HCT116 (cell line): ENCODE results near the gene FAIM2.

Source experiments
- CEBPB ChIP-seq: IDR thresholded peaks from 2 replicates; pipeline ENCODE4 v1.6.1; 2012; ENCODE audit warnings: low read depth
- POLR2A ChIP-seq: IDR thresholded peaks from 2 replicates; pipeline ENCODE4 v1.7.0; 2011; ENCODE audit warnings: borderline replicate concordance; ENCODE audit not compliant: insufficient read depth, insufficient read length; ENCODE audit errors: extremely low read depth
- POLR2AphosphoS5 ChIP-seq: IDR thresholded peaks from 2 replicates; pipeline ENCODE4 v1.6.1; 2011; ENCODE audit warnings: mild to moderate bottlenecking, low read depth, low read length, moderate library complexity
- SP1 ChIP-seq: IDR thresholded peaks from 2 replicates; pipeline ENCODE4 v1.6.1; 2012; ENCODE audit warnings: low read depth
- TCF7L2 ChIP-seq: IDR thresholded peaks from 2 replicates; pipeline ENCODE4 v1.7.0; 2011; ENCODE audit warnings: borderline replicate concordance, inconsistent platforms; ENCODE audit not compliant: insufficient read depth, insufficient read length; ENCODE audit errors: extremely low read depth
- TF ChIP-seq, protein P1 (sequence below): IDR thresholded peaks from 2 replicates; pipeline ENCODE4 v1.6.1; 2011; ENCODE audit warnings: mild to moderate bottlenecking, low read length, moderate library complexity; ENCODE audit not compliant: insufficient replicate concordance; ENCODE audit errors: extremely low read depth
- TF ChIP-seq, protein P2 (sequence below), 3 experiments: fragments of 200-600 bp in 1 of 3; sonication (generic) in 1 of 3; IDR thresholded peaks in 2 of 3; conservative IDR thresholded peaks in 1 of 3; 2 replicates each; pipeline ENCODE4 v1.5.1; 2012 to 2017; ENCODE audit warnings: low read depth in 2 of 3, low read length in 2 of 3, antibody characterized with exemption in 1 of 3, borderline replicate concordance in 1 of 3, control low read depth in 1 of 3, mild to moderate bottlenecking in 1 of 3, mixed read lengths in 1 of 3, mixed run types in 1 of 3, moderate library complexity in 1 of 3; ENCODE audit not compliant: insufficient read depth in 1 of 3
- TF ChIP-seq, protein P3 (sequence below): IDR thresholded peaks from 2 replicates; pipeline ENCODE4 v1.6.1; 2012; ENCODE audit warnings: low read depth

DNA sequence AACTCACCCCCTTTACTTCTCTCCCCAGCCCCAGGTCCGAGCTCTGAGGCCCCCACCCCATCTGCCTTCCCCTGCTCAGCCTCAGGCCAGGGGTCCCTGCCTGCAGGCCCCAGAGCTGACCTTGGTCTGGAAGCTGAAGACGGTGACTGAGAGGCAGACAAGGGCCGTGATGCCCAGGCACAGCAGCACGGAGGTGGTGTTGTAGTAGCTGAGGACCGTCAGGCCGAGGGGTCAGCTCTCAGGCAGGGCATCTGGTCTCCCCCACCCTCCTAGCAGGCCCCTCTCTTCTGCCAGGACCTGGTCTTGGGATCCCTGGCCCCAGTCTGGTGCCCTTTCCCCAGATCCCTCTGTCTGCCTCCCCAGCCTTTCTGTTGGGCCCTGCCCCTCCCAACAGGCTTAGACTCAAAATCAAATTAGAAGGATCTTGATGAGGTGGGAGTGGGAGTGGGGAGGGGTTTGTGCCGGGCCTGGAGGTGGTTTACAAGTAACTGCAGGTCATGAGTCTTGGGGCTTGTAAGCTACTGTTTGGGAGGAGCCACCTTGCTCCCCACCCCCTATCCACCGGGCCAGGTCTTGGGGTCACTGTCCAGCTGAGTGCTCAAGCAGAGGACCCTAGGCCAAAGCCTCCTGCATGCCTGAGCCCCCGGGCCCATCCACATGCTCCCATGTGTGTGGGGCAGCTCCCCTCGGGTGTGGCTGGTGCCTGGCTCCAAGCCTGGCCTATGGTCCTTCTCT, 14.2 kb downstream of the FAIM2 start:
- TF ChIP-seq TCF7L2 (no peak), POLR2A (no peak), POLR2AphosphoS5 (no peak), CEBPB (no peak), SP1 (no peak)
- TF ChIP-seq, protein P1, sequence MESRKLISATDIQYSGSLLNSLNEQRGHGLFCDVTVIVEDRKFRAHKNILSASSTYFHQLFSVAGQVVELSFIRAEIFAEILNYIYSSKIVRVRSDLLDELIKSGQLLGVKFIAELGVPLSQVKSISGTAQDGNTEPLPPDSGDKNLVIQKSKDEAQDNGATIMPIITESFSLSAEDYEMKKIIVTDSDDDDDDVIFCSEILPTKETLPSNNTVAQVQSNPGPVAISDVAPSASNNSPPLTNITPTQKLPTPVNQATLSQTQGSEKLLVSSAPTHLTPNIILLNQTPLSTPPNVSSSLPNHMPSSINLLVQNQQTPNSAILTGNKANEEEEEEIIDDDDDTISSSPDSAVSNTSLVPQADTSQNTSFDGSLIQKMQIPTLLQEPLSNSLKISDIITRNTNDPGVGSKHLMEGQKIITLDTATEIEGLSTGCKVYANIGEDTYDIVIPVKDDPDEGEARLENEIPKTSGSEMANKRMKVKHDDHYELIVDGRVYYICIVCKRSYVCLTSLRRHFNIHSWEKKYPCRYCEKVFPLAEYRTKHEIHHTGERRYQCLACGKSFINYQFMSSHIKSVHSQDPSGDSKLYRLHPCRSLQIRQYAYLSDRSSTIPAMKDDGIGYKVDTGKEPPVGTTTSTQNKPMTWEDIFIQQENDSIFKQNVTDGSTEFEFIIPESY: no peak
- TF ChIP-seq, protein P2, sequence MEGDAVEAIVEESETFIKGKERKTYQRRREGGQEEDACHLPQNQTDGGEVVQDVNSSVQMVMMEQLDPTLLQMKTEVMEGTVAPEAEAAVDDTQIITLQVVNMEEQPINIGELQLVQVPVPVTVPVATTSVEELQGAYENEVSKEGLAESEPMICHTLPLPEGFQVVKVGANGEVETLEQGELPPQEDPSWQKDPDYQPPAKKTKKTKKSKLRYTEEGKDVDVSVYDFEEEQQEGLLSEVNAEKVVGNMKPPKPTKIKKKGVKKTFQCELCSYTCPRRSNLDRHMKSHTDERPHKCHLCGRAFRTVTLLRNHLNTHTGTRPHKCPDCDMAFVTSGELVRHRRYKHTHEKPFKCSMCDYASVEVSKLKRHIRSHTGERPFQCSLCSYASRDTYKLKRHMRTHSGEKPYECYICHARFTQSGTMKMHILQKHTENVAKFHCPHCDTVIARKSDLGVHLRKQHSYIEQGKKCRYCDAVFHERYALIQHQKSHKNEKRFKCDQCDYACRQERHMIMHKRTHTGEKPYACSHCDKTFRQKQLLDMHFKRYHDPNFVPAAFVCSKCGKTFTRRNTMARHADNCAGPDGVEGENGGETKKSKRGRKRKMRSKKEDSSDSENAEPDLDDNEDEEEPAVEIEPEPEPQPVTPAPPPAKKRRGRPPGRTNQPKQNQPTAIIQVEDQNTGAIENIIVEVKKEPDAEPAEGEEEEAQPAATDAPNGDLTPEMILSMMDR (IDR thresholded peaks at IDR 0.05 in 2 of 3, conservative IDR thresholded peaks at IDR 0.05 in 1 of 3; ENCODE audit: borderline replicate concordance in 1 of 3, insufficient read depth in 1 of 3, low read depth in 2 of 3, low read length in 2 of 3): no peak
- TF ChIP-seq, protein P3, sequence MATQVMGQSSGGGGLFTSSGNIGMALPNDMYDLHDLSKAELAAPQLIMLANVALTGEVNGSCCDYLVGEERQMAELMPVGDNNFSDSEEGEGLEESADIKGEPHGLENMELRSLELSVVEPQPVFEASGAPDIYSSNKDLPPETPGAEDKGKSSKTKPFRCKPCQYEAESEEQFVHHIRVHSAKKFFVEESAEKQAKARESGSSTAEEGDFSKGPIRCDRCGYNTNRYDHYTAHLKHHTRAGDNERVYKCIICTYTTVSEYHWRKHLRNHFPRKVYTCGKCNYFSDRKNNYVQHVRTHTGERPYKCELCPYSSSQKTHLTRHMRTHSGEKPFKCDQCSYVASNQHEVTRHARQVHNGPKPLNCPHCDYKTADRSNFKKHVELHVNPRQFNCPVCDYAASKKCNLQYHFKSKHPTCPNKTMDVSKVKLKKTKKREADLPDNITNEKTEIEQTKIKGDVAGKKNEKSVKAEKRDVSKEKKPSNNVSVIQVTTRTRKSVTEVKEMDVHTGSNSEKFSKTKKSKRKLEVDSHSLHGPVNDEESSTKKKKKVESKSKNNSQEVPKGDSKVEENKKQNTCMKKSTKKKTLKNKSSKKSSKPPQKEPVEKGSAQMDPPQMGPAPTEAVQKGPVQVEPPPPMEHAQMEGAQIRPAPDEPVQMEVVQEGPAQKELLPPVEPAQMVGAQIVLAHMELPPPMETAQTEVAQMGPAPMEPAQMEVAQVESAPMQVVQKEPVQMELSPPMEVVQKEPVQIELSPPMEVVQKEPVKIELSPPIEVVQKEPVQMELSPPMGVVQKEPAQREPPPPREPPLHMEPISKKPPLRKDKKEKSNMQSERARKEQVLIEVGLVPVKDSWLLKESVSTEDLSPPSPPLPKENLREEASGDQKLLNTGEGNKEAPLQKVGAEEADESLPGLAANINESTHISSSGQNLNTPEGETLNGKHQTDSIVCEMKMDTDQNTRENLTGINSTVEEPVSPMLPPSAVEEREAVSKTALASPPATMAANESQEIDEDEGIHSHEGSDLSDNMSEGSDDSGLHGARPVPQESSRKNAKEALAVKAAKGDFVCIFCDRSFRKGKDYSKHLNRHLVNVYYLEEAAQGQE: no peak
